IMR-90 (cell line): ENCODE data around the gene GPR32. TPM values are rescaled to one million over a fixed set of nuclear protein-coding genes. Genes with fewer than 3 reads are reported as not detected.
A peak's percentile ranks its signal among the peaks of the same experiment; 100 is the strongest.

Experiments used
- ATAC-seq: fragments of 200-7000 bp; cut with Tn5 transposase; 2 replicates; pipeline ENCODE4 v1.9.1; 2020; ENCODE audit warnings: low read depth, mild to moderate bottlenecking, moderate library complexity
- BruUV-seq: library from RNA; stranded (reverse); fragments of 400-500 nt; replicated peaks from 2 replicates; lab custom pipeline; 2021; lab: Mats Ljungman, UMichigan
- CTCF ChIA-PET: fragments of 300-600 bp; formaldehyde crosslinking; extraction: SDS; loops from one replicate; lab custom pipeline; 2021; ENCODE audit warnings: antibody characterized with exemption; lab: Yijun Ruan, JAX
- POLR2A ChIA-PET: fragments of 300-600 bp; sonication (Branson Sonifier 250); formaldehyde crosslinking; loops from one replicate; lab custom pipeline; 2022; ENCODE audit warnings: antibody characterized with exemption; ENCODE audit not compliant: unreplicated experiment; lab: Charles Lee
- DNase-seq: peaks from one replicate; pipeline ENCODE4 v3.0.0; 2013
- H2AFZ ChIP-seq: replicated peaks from 2 replicates; pipeline ENCODE3; 2013; ENCODE audit warnings: low read length, mild to moderate bottlenecking; ENCODE audit not compliant: poor library complexity
- H2AK5ac ChIP-seq: 2 replicates; pipeline ENCODE4 v1.6.1; 2013; ENCODE audit warnings: low read depth, low read length, inconsistent platforms
- H2AK9ac ChIP-seq: replicated peaks from 2 replicates; pipeline ENCODE3; 2013; ENCODE audit warnings: mild to moderate bottlenecking, low read depth, low read length, moderate library complexity; ENCODE audit not compliant: poor library complexity
- H2BK120ac ChIP-seq: 2 replicates; pipeline ENCODE4 v1.6.1; 2013; ENCODE audit warnings: low read depth, low read length, inconsistent platforms
- H2BK15ac ChIP-seq: 3 replicates; pipeline ENCODE4 v1.6.1; 2013; ENCODE audit warnings: low read depth, low read length, inconsistent platforms
- H2BK20ac ChIP-seq: 2 replicates; pipeline ENCODE4 v1.6.1; 2013; ENCODE audit warnings: low read depth, mild to moderate bottlenecking, inconsistent platforms, low read length, moderate library complexity
- H2BK5ac ChIP-seq: 2 replicates; pipeline ENCODE4 v1.6.1; 2013; ENCODE audit warnings: mild to moderate bottlenecking, low read depth, low read length, inconsistent platforms; ENCODE audit not compliant: poor library complexity, severe bottlenecking
- H3K14ac ChIP-seq: replicated peaks from 2 replicates; pipeline ENCODE4 v1.6.1; 2013; ENCODE audit warnings: low read depth, low read length, inconsistent platforms
- H3K18ac ChIP-seq: 2 replicates; pipeline ENCODE4 v1.6.1; 2013; ENCODE audit warnings: low read depth, low read length, control low read depth
- H3K23ac ChIP-seq: 2 replicates; pipeline ENCODE4 v1.6.1; 2013; ENCODE audit warnings: low read depth, low read length, inconsistent platforms
- H3K27ac ChIP-seq: 2 replicates; pipeline ENCODE4 v1.5.1; 2013; ENCODE audit warnings: mild to moderate bottlenecking, control low read depth, low read length; ENCODE audit not compliant: insufficient read depth
- H3K27me3 ChIP-seq: 2 replicates; pipeline ENCODE4 v1.6.1; 2013; ENCODE audit warnings: low read length; ENCODE audit not compliant: control insufficient read depth, insufficient read depth
- H3K36me3 ChIP-seq: 2 replicates; pipeline ENCODE4 v1.6.1; 2013; ENCODE audit warnings: low read length, mixed read lengths; ENCODE audit not compliant: control insufficient read depth, insufficient read depth
- H3K4ac ChIP-seq: 2 replicates; pipeline ENCODE4 v1.6.1; 2013; ENCODE audit warnings: low read depth, low read length, inconsistent platforms
- H3K4me1 ChIP-seq: 2 replicates; pipeline ENCODE4 v1.6.1; 2013; ENCODE audit warnings: low read length, mixed read lengths; ENCODE audit not compliant: control insufficient read depth, insufficient read depth
- H3K4me2 ChIP-seq: 2 replicates; pipeline ENCODE4 v1.6.1; 2013; ENCODE audit warnings: low read depth, mild to moderate bottlenecking, control low read depth, low read length, moderate library complexity
- H3K4me3 ChIP-seq: 2 replicates; pipeline ENCODE4 v1.5.1; 2013; ENCODE audit warnings: low read depth, mild to moderate bottlenecking, control low read depth, low read length, moderate library complexity; ENCODE audit not compliant: insufficient read depth
- H3K56ac ChIP-seq: 2 replicates; pipeline ENCODE4 v1.6.1; 2013; ENCODE audit warnings: low read length, inconsistent platforms; ENCODE audit not compliant: insufficient read depth; ENCODE audit errors: extremely low read depth
- H3K79me1 ChIP-seq, 2 experiments: 2 replicates each; pipeline ENCODE4 v1.6.1; 2013; ENCODE audit warnings: low read length in 2 of 2, inconsistent platforms in 1 of 2, low read depth in 1 of 2
- H3K9ac ChIP-seq: 2 replicates; pipeline ENCODE4 v1.6.1; 2013; ENCODE audit warnings: low read depth, low read length, control low read depth
- H3K9me1 ChIP-seq: 2 replicates; pipeline ENCODE4 v1.6.1; 2013; ENCODE audit warnings: low read length, inconsistent platforms; ENCODE audit not compliant: insufficient read depth
- H3K9me3 ChIP-seq: 2 replicates; pipeline ENCODE4 v1.6.1; 2013; ENCODE audit warnings: low read length; ENCODE audit not compliant: control insufficient read depth, insufficient read depth
- H4K20me1 ChIP-seq: 2 replicates; pipeline ENCODE4 v1.6.1; 2013; ENCODE audit warnings: low read length, inconsistent platforms; ENCODE audit not compliant: insufficient read depth
- H4K5ac ChIP-seq: 2 replicates; pipeline ENCODE4 v1.6.1; 2013; ENCODE audit warnings: mild to moderate bottlenecking, low read depth, low read length, control low read depth
- H4K8ac ChIP-seq, 2 experiments: 2 replicates each; pipeline ENCODE4 v1.6.1; 2013; ENCODE audit warnings: low read depth in 2 of 2, low read length in 2 of 2, control low read depth in 1 of 2, inconsistent platforms in 1 of 2
- H4K91ac ChIP-seq: 2 replicates; pipeline ENCODE4 v1.6.1; 2013; ENCODE audit warnings: low read depth, low read length, inconsistent platforms; ENCODE audit not compliant: insufficient read depth
- WGBS, 2 experiments: methylation state at CpG; one replicate each; pipeline versions ENCODE4 v1.1.5 to v1.1.7; 2013; ENCODE audit warnings: missing lambda C conversion rate in 2 of 2; ENCODE audit not compliant: insufficient read length in 1 of 2; ENCODE audit errors: extremely low coverage in 2 of 2; 5-methylcytosine and 5-hydroxymethylcytosine counted together
- dilution Hi-C: fragments of 300-500 bp; cut with HindIII; formaldehyde crosslinking; loops from one replicate; pipeline ENCODE4 v1.14.3; 2018; ENCODE audit warnings: low sequenced_read_pairs; ENCODE audit not compliant: unreplicated experiment
- in situ Hi-C: fragments of 300-500 bp; cut with MboI; formaldehyde crosslinking; loops from 3 replicates; pipeline ENCODE4 v1.14.3; 2019; ENCODE audit warnings: low sequenced_read_pairs, inconsistent platforms, mixed read lengths
- intact Hi-C: fragments of 100-400 bp; cut with micrococcal nuclease; formaldehyde crosslinking; loops from 2 replicates; pipeline ENCODE4 v1.10.0; 2022
- polyA plus RNA-seq, 3 experiments: library from polyadenylated mRNA; depleted of rRNA; stranded (reverse); fragments of >200 nt; gene quantifications; 2 replicates each; pipeline ENCODE4 v1.2.3, GENCODE V29; 2012; ENCODE audit warnings: low replicate concordance in 1 of 3
- total RNA-seq: library from RNA; depleted of rRNA; stranded (reverse); fragments of >200 nt; gene quantifications from 2 replicates; pipeline ENCODE4 v1.2.3, GENCODE V29; 2012
- TF ChIP-seq, protein P1 (sequence below): fragments of 150-350 bp; IDR thresholded peaks from 2 replicates; pipeline ENCODE4 v1.6.1; 2016; ENCODE audit warnings: low read depth, mild to moderate bottlenecking, low read length, moderate library complexity, borderline replicate concordance
- TF ChIP-seq, protein P2 (sequence below): conservative IDR thresholded peaks from 2 replicates; pipeline ENCODE4 v1.5.1; 2012; ENCODE audit warnings: mild to moderate bottlenecking, low read depth, low read length, improper control_type of control experiment

Gene GPR32
- total and polyA plus RNA-seq, 2 of the 4 experiments (the other 2 are of a cell fraction): not detected

- no peak overlapping the region for H2BK20ac ChIP-seq
- no peak overlapping the region for H4K5ac ChIP-seq
- ATAC-seq: peak; percentile 34
- no peak overlapping the region for H3K23ac ChIP-seq
- no peak overlapping the region for H2BK15ac ChIP-seq
- no peak overlapping the region for H2AK5ac ChIP-seq
- 0% methylated on average over 2 of the region's 16 CpGs; no CpG with 5 or more reads in 1 of the 2 experiments for WGBS, 2 experiments
- H3K4me1 ChIP-seq: no peaks in the 10 kb centered on the region
- no peak overlapping the region for H3K4ac ChIP-seq
- intact Hi-C loops: no loop called here
- in situ Hi-C loops: no loop called here
- H2BK5ac ChIP-seq: no peak overlapping the region
- H2AFZ ChIP-seq: peak overlapping the region; percentile 71
- H4K8ac ChIP-seq: no peak overlapping the region
- BruUV-seq: no TSS peak
- ChIA-PET CTCF (no interaction called here), POLR2A (no interaction called here)
- no peaks in the 10 kb centered on the region for H3K27me3 ChIP-seq
- H2BK120ac ChIP-seq: no peak overlapping the region
- dilution Hi-C loops: no loop called here
- no peak overlapping the region for H3K56ac ChIP-seq
- H3K4me3 ChIP-seq: no peak overlapping the region
- H3K9ac ChIP-seq: no peak overlapping the region
- no peak overlapping the region for H3K27ac ChIP-seq
- H3K18ac ChIP-seq: no peak overlapping the region
- peaks cover 8 to 12% of the 10 kb centered on the region in 2 experiments; a peak in 2 of 4 replicates for H3K79me1 ChIP-seq
- H4K91ac ChIP-seq: no peak overlapping the region
- H3K36me3 ChIP-seq: peaks cover 21% of the 10 kb centered on the region
- H3K14ac ChIP-seq: no peak overlapping the region; the same call in 1 of the 2 replicates
- peaks cover 53% of the 10 kb centered on the region for H4K20me1 ChIP-seq
- DNase-seq: no peak
- TF ChIP-seq, protein P1, sequence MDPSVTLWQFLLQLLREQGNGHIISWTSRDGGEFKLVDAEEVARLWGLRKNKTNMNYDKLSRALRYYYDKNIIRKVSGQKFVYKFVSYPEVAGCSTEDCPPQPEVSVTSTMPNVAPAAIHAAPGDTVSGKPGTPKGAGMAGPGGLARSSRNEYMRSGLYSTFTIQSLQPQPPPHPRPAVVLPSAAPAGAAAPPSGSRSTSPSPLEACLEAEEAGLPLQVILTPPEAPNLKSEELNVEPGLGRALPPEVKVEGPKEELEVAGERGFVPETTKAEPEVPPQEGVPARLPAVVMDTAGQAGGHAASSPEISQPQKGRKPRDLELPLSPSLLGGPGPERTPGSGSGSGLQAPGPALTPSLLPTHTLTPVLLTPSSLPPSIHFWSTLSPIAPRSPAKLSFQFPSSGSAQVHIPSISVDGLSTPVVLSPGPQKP: no peak
- TF ChIP-seq, protein P2, sequence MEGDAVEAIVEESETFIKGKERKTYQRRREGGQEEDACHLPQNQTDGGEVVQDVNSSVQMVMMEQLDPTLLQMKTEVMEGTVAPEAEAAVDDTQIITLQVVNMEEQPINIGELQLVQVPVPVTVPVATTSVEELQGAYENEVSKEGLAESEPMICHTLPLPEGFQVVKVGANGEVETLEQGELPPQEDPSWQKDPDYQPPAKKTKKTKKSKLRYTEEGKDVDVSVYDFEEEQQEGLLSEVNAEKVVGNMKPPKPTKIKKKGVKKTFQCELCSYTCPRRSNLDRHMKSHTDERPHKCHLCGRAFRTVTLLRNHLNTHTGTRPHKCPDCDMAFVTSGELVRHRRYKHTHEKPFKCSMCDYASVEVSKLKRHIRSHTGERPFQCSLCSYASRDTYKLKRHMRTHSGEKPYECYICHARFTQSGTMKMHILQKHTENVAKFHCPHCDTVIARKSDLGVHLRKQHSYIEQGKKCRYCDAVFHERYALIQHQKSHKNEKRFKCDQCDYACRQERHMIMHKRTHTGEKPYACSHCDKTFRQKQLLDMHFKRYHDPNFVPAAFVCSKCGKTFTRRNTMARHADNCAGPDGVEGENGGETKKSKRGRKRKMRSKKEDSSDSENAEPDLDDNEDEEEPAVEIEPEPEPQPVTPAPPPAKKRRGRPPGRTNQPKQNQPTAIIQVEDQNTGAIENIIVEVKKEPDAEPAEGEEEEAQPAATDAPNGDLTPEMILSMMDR: 0 out of 2 replicates have a peak, but pooled peaks have one; percentile 10
- H3K4me2 ChIP-seq: no peak overlapping the region
- peaks cover 7% of the 10 kb centered on the region for H3K9me1 ChIP-seq
- H3K9me3 ChIP-seq: no peaks in the 10 kb centered on the region
- peak overlapping the region; percentile 37 for H2AK9ac ChIP-seq
These were observed 24.0 kb downstream of the GPR32 start for GRCh38 chr19:50794074-50794875.
